ENCODE measurements around the gene XPR1.

Gene XPR1

DNA sequence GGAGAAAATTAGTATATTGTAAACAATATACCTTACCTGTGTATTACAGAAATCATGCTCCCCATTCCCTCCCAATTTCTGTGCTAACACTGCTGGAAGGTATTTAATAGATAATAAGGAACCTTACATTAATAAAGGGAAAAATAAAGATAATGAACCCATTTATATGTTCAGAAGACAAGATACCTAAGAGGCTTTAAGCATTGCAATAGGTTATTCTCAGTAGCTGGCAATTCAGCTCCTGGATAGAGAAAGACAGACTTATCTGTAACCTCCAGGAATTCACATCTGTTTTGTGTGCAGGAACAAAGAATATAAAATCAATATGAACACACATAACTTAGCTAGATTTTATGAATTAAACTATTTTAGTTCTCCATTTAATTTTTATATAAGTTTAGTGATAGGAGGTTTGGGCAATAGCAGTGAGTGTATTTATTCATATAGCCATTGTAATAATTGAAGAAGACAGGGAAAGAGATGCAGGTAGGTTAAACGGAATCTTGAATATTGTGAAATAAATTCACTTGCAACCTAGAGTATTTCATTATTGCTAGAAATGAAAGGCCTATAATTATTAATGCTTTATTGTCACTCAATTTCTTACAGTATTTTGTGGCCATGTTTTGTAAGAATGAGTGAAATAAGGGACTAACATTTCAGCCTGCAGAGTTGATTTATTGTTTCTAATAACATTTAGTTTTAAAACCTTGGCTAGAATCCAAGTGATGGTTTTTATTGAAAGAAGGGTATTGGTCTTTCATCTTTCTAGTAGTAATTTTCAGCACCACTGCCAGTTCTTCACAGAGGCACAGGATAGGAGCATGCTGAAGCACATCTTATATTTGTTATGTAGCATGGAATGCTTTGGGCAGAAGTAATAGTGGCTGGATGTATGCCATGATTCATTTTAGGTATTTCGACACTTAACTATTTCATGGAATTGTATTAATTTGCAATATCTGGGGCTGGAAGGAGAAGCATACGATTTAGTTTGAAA, 1.5 kb downstream of the XPR1 start:
- H3K9me3 ChIP-seq (ENCODE audit: insufficient read depth, low read depth, low read length) = no peaks in the 10 kb centered on the region
- H3K79me2 ChIP-seq (ENCODE audit: insufficient read depth, low read length) = peaks cover 36% of the 10 kb centered on the region
- 0 out of 2 replicates have a peak, but pooled peaks cover 6% of the 10 kb centered on the region for H3F3A ChIP-seq (ENCODE audit: low read depth)
- no peaks in the 10 kb centered on the region for H3K36me3 ChIP-seq (ENCODE audit: insufficient read depth, low read length)
- H3K4me3 ChIP-seq (ENCODE audit: low read length, poor library complexity, severe bottlenecking) = peak overlapping the region; percentile 81
- TF ChIP-seq, protein P1, sequence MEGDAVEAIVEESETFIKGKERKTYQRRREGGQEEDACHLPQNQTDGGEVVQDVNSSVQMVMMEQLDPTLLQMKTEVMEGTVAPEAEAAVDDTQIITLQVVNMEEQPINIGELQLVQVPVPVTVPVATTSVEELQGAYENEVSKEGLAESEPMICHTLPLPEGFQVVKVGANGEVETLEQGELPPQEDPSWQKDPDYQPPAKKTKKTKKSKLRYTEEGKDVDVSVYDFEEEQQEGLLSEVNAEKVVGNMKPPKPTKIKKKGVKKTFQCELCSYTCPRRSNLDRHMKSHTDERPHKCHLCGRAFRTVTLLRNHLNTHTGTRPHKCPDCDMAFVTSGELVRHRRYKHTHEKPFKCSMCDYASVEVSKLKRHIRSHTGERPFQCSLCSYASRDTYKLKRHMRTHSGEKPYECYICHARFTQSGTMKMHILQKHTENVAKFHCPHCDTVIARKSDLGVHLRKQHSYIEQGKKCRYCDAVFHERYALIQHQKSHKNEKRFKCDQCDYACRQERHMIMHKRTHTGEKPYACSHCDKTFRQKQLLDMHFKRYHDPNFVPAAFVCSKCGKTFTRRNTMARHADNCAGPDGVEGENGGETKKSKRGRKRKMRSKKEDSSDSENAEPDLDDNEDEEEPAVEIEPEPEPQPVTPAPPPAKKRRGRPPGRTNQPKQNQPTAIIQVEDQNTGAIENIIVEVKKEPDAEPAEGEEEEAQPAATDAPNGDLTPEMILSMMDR (conservative IDR thresholded peaks at IDR 0.05; ENCODE audit: low read length) = no peak
- no peak for TF ChIP-seq EZH2phosphoT487 (IDR thresholded peaks at IDR 0.05; ENCODE audit: borderline replicate concordance)
- no peaks in the 10 kb centered on the region for H3K27me3 ChIP-seq (ENCODE audit: insufficient read depth, low read length, poor library complexity, severe bottlenecking)
- H2AFZ ChIP-seq (ENCODE audit: low read length) = no peak overlapping the region
- H3K4me1 ChIP-seq (ENCODE audit: insufficient read depth, low read length, poor library complexity, severe bottlenecking) = peaks cover 41% of the 10 kb centered on the region
- peak overlapping the region; percentile 92 for H3K4me2 ChIP-seq (ENCODE audit: low read depth, low read length, poor library complexity, severe bottlenecking)
- H3K9me2 ChIP-seq (replicated peaks; ENCODE audit: low read depth, low read length) = no peaks in the 10 kb centered on the region
- H3K9ac ChIP-seq (ENCODE audit: low read depth, low read length, poor library complexity, severe bottlenecking) = peak overlapping the region; percentile 75
- peaks cover 39% of the 10 kb centered on the region for H4K20me1 ChIP-seq (ENCODE audit: insufficient read depth, low read length, poor library complexity, severe bottlenecking)

DNA sequence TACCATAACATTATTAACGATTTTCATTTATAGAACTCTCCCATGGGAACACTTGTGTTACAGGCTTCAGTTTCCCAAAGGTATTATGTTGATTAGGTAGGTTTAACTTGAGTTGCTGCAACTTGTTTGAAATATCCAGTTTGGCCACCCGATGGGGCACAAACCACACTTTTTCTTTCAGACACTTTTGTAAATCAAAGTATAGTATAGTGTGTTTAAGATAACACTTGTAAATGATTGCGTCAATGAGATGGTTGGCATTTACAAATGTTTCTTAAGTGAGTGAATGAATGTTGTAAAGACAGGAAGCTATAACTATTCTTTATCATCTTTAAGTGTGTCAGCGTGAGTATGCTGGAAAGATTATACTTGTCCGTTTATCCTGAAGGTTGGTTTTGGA, 4.3 kb downstream of the XPR1 start:
- peak overlapping the region; percentile 6 for H3K4me2 ChIP-seq (ENCODE audit: low read depth, low read length, poor library complexity, severe bottlenecking)
- H3K9ac ChIP-seq (ENCODE audit: low read depth, low read length, poor library complexity, severe bottlenecking) = no peak overlapping the region
- TF ChIP-seq, protein P1 (conservative IDR thresholded peaks at IDR 0.05; ENCODE audit: low read length) = peak; percentile 61
- TF ChIP-seq EZH2phosphoT487 (IDR thresholded peaks at IDR 0.05; ENCODE audit: borderline replicate concordance) = no peak
- no peaks in the 10 kb centered on the region for H3K27me3 ChIP-seq (ENCODE audit: insufficient read depth, low read length, poor library complexity, severe bottlenecking)
- H3K4me3 ChIP-seq (ENCODE audit: low read length, poor library complexity, severe bottlenecking) = no peak overlapping the region
- H3K9me2 ChIP-seq (replicated peaks; ENCODE audit: low read depth, low read length) = no peaks in the 10 kb centered on the region
- H4K20me1 ChIP-seq (ENCODE audit: insufficient read depth, low read length, poor library complexity, severe bottlenecking) = peaks cover 49% of the 10 kb centered on the region
- peaks cover 51% of the 10 kb centered on the region for H3K79me2 ChIP-seq (ENCODE audit: insufficient read depth, low read length)
- no peak overlapping the region for H2AFZ ChIP-seq (ENCODE audit: low read length)
- peaks cover 45% of the 10 kb centered on the region for H3K4me1 ChIP-seq (ENCODE audit: insufficient read depth, low read length, poor library complexity, severe bottlenecking)
- H3K36me3 ChIP-seq (ENCODE audit: insufficient read depth, low read length) = no peaks in the 10 kb centered on the region
- 0 out of 2 replicates have a peak, but pooled peaks cover 6% of the 10 kb centered on the region for H3F3A ChIP-seq (ENCODE audit: low read depth)
- no peaks in the 10 kb centered on the region for H3K9me3 ChIP-seq (ENCODE audit: insufficient read depth, low read depth, low read length)

DNA sequence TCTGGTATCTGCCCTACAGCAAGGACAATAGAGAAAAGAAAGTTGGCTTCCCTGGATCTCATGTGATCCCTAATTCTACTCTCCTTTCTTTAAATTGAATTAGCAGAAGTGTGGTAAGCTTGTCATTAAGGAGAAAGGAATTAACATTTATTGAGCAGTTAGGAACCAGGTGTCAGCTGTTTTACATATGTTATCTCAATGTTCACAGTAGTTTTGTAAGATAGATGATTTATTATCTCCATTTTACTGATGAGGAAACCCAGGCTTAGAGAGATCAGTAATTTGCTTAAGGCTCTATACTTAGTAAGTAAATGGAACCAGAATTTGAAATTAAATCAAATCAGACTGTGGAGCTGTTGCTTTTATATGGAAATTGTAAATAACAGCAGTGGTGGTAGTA, 8.0 kb downstream of the XPR1 start:
- Histone ChIP-seq H4K20me1 (ENCODE audit: insufficient read depth, low read length, poor library complexity, severe bottlenecking) (peaks cover 28% of the 10 kb centered on the region), H3K9me3 (ENCODE audit: insufficient read depth, low read depth, low read length) (no peaks in the 10 kb centered on the region), H3K4me3 (ENCODE audit: low read length, poor library complexity, severe bottlenecking) (no peak overlapping the region), H3K4me1 (ENCODE audit: insufficient read depth, low read length, poor library complexity, severe bottlenecking) (peaks cover 21% of the 10 kb centered on the region), H3K36me3 (ENCODE audit: insufficient read depth, low read length) (no peaks in the 10 kb centered on the region), H2AFZ (ENCODE audit: low read length) (no peak overlapping the region), H3K9ac (ENCODE audit: low read depth, low read length, poor library complexity, severe bottlenecking) (no peak overlapping the region), H3K9me2 (replicated peaks; ENCODE audit: low read depth, low read length) (no peaks in the 10 kb centered on the region), H3K4me2 (ENCODE audit: low read depth, low read length, poor library complexity, severe bottlenecking) (no peak overlapping the region), H3K79me2 (ENCODE audit: insufficient read depth, low read length) (peaks cover 42% of the 10 kb centered on the region), H3F3A (ENCODE audit: low read depth) (no peaks in the 10 kb centered on the region), H3K27me3 (ENCODE audit: insufficient read depth, low read length, poor library complexity, severe bottlenecking) (no peaks in the 10 kb centered on the region)
- TF ChIP-seq EZH2phosphoT487 (IDR thresholded peaks at IDR 0.05; ENCODE audit: borderline replicate concordance) = no peak
- TF ChIP-seq, protein P1 (conservative IDR thresholded peaks at IDR 0.05; ENCODE audit: low read length) = no peak

All from Loucy (cell line).